Gastroesophageal sphincter (tissue), 3 donors: ENCODE data around the gene KRT3.

Experiments used
- CTCF ChIP-seq, 4 experiments: fragments of 200-600 bp in 2 of 4; fragments of 450-650 bp in 2 of 4; sonication (generic) in 1 of 4; IDR thresholded peaks; one replicate each; pipeline ENCODE4 v1.5.1; 2017 to 2019; ENCODE audit warnings: antibody characterized with exemption in 4 of 4, mild to moderate bottlenecking in 2 of 4, moderate library complexity in 2 of 4
- POLR2A ChIP-seq, 2 donors: fragments of 450-650 bp; IDR thresholded peaks; one replicate each; pipeline ENCODE4 v1.6.1; 2017; ENCODE audit warnings: antibody characterized with exemption in 2 of 2, mild to moderate bottlenecking in 2 of 2, moderate library complexity in 1 of 2

DNA sequence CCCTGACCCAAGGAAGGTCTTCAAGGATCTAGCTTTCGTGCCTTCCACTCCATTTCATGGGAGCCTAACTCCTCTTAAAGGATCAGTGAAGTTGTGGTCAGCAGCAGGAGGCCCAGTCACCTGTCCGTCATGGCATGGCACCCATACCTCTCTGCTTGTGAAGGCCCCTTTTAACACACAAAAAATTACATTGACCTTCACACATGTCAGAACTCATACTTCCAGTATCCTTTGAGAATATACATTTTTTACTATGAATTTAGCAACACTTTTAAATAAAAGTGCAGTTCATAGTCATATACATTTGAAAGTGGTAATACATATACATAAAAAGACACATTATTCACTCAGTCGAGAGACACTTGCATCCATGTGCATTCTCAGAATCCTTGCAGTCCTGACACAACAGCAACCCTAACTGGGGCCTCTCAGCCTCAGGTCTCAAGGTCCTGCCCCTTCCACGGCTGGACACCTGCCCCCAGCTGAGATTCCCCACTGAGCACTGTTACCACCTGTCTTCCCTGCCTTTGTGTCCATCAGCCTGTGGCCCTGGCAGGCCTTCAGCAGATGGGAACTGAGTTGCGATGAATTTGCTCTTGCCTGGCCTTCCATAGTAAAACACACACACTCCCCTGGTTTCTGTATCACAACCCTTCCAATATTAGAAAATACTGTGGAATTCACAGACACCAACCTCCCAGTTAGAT is 3.7 kb upstream of the KRT3 start:
- TF ChIP-seq CTCF (IDR thresholded peaks at IDR 0.05) (no peak), POLR2A (IDR thresholded peaks at IDR 0.05) (no peak)
